ENCODE measurements around the gene LYPD6. TPM values are rescaled to one million over a fixed set of nuclear protein-coding genes. Genes with fewer than 3 reads are reported as not detected.

Gene LYPD6
- total RNA-seq, 1 experiment from 2014 or later, result 0.54 TPM

GRCh38 chr2:149371476-149371875 is 41.1 kb downstream of the LYPD6 start:
- Histone ChIP-seq H3K4me1 (ENCODE audit: insufficient read depth, low read length, poor library complexity, severe bottlenecking) (no peaks in the 10 kb centered on the region), H3K36me3 (ENCODE audit: insufficient read depth, low read length, poor library complexity, severe bottlenecking) (no peaks in the 10 kb centered on the region), H3K27me3 (replicated peaks; ENCODE audit: insufficient read depth, low read depth, low read length, poor library complexity) (no peaks in the 10 kb centered on the region), H3K9me3 (ENCODE audit: low read depth, low read length, poor library complexity, severe bottlenecking) (no peaks in the 10 kb centered on the region), H3K4me3 (ENCODE audit: low read depth, low read length, poor library complexity, severe bottlenecking) (no peak overlapping the region), H3K27ac (ENCODE audit: low read depth, low read length, poor library complexity, severe bottlenecking) (no peak overlapping the region)
- intact Hi-C loops (cut with micrococcal nuclease; ENCODE audit: unreplicated experiment), result no loop called here
- BruUV-seq (replicated peaks), result no TSS peak
- no peak for DNase-seq (ENCODE audit: low spot score)
- POLR2A ChIA-PET (ENCODE audit: low non-redundant PET), result no interaction called here
- CTCF ChIA-PET, result no interaction called here
- TF ChIP-seq CTCF (conservative IDR thresholded peaks at IDR 0.05; ENCODE audit: low read depth, low read length) (no peak), EZH2 (IDR thresholded peaks at IDR 0.05; ENCODE audit: borderline replicate concordance, low read depth, low read length, poor library complexity, severe bottlenecking) (no peak)

GRCh38 chr2:149375801-149376361 is 45.5 kb downstream of the LYPD6 start:
- Histone ChIP-seq H3K4me1 (ENCODE audit: insufficient read depth, low read length, poor library complexity, severe bottlenecking) (no peaks in the 10 kb centered on the region), H3K27me3 (replicated peaks; ENCODE audit: insufficient read depth, low read depth, low read length, poor library complexity) (peaks cover 9% of the 10 kb centered on the region), H3K27ac (ENCODE audit: low read depth, low read length, poor library complexity, severe bottlenecking) (no peak overlapping the region), H3K4me3 (ENCODE audit: low read depth, low read length, poor library complexity, severe bottlenecking) (no peak overlapping the region), H3K9me3 (ENCODE audit: low read depth, low read length, poor library complexity, severe bottlenecking) (no peaks in the 10 kb centered on the region), H3K36me3 (ENCODE audit: insufficient read depth, low read length, poor library complexity, severe bottlenecking) (no peaks in the 10 kb centered on the region)
- TF ChIP-seq EZH2 (IDR thresholded peaks at IDR 0.05; ENCODE audit: borderline replicate concordance, low read depth, low read length, poor library complexity, severe bottlenecking), result no peak
- TF ChIP-seq CTCF (conservative IDR thresholded peaks at IDR 0.05; ENCODE audit: low read depth, low read length), result no peak
- POLR2A ChIA-PET (ENCODE audit: low non-redundant PET), result no interaction called here
- BruUV-seq (replicated peaks), result no TSS peak
- CTCF ChIA-PET, result no interaction called here
- intact Hi-C loops (cut with micrococcal nuclease; ENCODE audit: unreplicated experiment), result no loop called here
- no peak for DNase-seq (ENCODE audit: low spot score)

GRCh38 chr2:149380205-149380604 is 49.8 kb downstream of the LYPD6 start:
- intact Hi-C loops (cut with micrococcal nuclease; ENCODE audit: unreplicated experiment), result no loop called here
- no peak for DNase-seq (ENCODE audit: low spot score)
- no peaks in the 10 kb centered on the region for H3K4me1 ChIP-seq (ENCODE audit: insufficient read depth, low read length, poor library complexity, severe bottlenecking)
- TF ChIP-seq CTCF (conservative IDR thresholded peaks at IDR 0.05; ENCODE audit: low read depth, low read length) (no peak), EZH2 (IDR thresholded peaks at IDR 0.05; ENCODE audit: borderline replicate concordance, low read depth, low read length, poor library complexity, severe bottlenecking) (no peak)
- no peak overlapping the region for H3K4me3 ChIP-seq (ENCODE audit: low read depth, low read length, poor library complexity, severe bottlenecking)
- no peaks in the 10 kb centered on the region for H3K36me3 ChIP-seq (ENCODE audit: insufficient read depth, low read length, poor library complexity, severe bottlenecking)
- H3K27ac ChIP-seq (ENCODE audit: low read depth, low read length, poor library complexity, severe bottlenecking), result no peak overlapping the region
- H3K9me3 ChIP-seq (ENCODE audit: low read depth, low read length, poor library complexity, severe bottlenecking), result no peaks in the 10 kb centered on the region
- peaks cover 9% of the 10 kb centered on the region for H3K27me3 ChIP-seq (replicated peaks; ENCODE audit: insufficient read depth, low read depth, low read length, poor library complexity)
- POLR2A ChIA-PET (ENCODE audit: low non-redundant PET), result no interaction called here
- CTCF ChIA-PET, result interaction anchor here (1.4 kb wide), 1 partner anchor 8 kb away, joined by 3 read pairs; no protein-coding TSS in a partner anchor
- BruUV-seq (replicated peaks), result no TSS peak
